Muscle of leg (tissue), 11 donors: ENCODE measurements around the gene ALG2. TPM values are rescaled to one million over a fixed set of nuclear protein-coding genes. Genes with fewer than 3 reads are reported as not detected.
A peak's percentile ranks its signal among the peaks of the same experiment; 100 is the strongest.

Experiments
- DNase-seq: peaks from one replicate; pipeline ENCODE4 v3.0.0; 2013
- H3K27ac ChIP-seq: one replicate; pipeline ENCODE4 v1.5.1; 2013; ENCODE audit warnings: mild to moderate bottlenecking, low read length, control low read depth
- H3K27me3 ChIP-seq: one replicate; pipeline ENCODE4 v1.6.1; 2013; ENCODE audit warnings: low read length; ENCODE audit not compliant: control insufficient read depth, insufficient read depth
- H3K36me3 ChIP-seq: one replicate; pipeline ENCODE4 v1.6.1; 2013; ENCODE audit warnings: low read length; ENCODE audit not compliant: control insufficient read depth, insufficient read depth
- H3K4me1 ChIP-seq: one replicate; pipeline ENCODE4 v1.6.1; 2013; ENCODE audit warnings: low read length; ENCODE audit not compliant: control insufficient read depth, insufficient read depth
- H3K4me3 ChIP-seq: one replicate; pipeline ENCODE4 v1.5.1; 2013; ENCODE audit warnings: low read length, control low read depth
- H3K9me3 ChIP-seq: replicated peaks from 2 replicates; pipeline ENCODE4 v1.6.1; 2013; ENCODE audit warnings: low read depth, low read length; ENCODE audit not compliant: control insufficient read depth
- WGBS: methylation state at CpG from one replicate; pipeline ENCODE4 v1.1.5; 2013; ENCODE audit warnings: missing lambda C conversion rate; ENCODE audit not compliant: insufficient coverage; 5-methylcytosine and 5-hydroxymethylcytosine counted together
- polyA plus RNA-seq, 8 donors: library from polyadenylated mRNA; unstranded; fragments of 120-200 nt; gene quantifications; one replicate each; pipeline versions ENCODE4 v1.2.1 to v1.2.3, GENCODE V29; 2013; ENCODE audit warnings: inconsistent platforms in 1 of 8, low replicate concordance in 1 of 8; ENCODE audit not compliant: insufficient read length in 8 of 8, insufficient read depth in 1 of 8
- total RNA-seq: library from RNA; stranded (reverse); fragments of 120-200 nt; gene quantifications from one replicate; pipeline ENCODE4 v1.2.4, GENCODE V29; 2013

The ALG2 gene
- total and polyA plus RNA-seq, 9 donors: 17.3 to 22.5 (median 19.6) TPM

DNA sequence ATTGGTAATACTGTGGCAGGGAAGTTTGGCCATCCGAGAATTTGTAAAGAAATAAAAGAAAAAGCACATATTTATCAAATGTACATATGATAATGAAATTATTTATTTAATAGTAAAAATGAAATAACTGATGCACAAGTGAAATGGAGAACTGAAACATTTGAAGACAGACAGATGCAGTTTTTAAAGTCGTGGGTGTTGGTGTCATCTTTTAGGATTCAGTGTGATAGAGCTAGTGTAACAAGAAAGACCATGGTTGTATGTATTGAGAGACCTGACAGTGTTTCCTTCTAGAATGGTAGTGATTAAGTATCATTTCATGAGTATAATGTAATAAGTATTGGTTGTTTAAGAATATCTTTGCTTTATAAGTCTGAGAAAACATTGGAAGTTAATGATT is 2.7 kb upstream of the ALG2 start:
- peaks cover 11% of the 10 kb centered on the region for H3K4me1 ChIP-seq

DNA sequence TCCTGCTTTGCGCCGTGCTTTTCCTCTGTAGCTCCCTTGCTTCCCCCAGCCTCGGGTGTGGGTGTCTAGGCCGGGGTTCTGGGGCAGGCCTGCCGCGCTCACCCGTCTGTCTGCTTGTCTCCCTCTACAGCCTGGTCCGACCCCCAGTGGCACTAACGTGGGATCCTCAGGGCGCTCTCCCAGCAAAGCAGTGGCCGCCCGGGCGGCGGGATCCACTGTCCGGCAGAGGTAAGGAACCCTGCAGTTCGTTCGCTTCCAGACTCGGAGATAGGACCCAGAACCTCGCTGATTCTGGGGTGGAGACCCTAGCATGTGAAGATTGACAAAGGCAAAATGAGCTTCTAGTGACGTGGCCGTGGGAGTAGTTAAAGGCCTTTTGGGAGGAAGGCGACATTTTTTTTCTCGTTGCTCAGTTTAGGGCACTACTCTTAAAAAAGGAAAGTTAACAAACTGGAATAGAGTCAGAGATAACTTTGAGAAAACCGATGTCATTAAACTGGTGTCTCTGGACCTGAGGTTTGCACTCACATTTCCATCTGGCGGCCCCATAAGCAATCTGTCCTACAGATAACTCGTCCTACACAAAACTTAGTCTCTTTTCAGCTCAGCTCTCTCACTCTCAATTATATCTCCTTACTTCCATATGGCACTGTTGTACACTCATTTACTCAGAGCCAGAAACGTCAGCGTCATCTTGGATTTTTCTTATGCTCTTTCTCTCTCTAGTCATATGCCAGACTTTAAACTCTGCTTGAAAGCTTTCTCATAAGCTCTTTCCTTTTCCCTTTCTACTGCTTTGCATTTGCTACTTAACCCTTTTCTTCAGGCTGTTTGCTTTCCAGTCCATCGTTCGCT is 901 bp upstream of the ALG2 start:
- H3K4me1 ChIP-seq: peaks cover 11% of the 10 kb centered on the region
- peak overlapping the region; percentile 86 for H3K4me3 ChIP-seq
- no peaks in the 10 kb centered on the region for H3K9me3 ChIP-seq
- H3K27me3 ChIP-seq: no peaks in the 10 kb centered on the region
- H3K27ac ChIP-seq: peak overlapping the region; percentile 99
- peaks cover 37% of the 10 kb centered on the region for H3K36me3 ChIP-seq
- WGBS: 8% methylated on average over 28 of the region's 30 CpGs
- DNase-seq: peak; percentile 16

More for the DNA sequence above, 2.7 kb upstream of the ALG2 start:
- no peaks in the 10 kb centered on the region for H3K27me3 ChIP-seq
- H3K9me3 ChIP-seq: no peaks in the 10 kb centered on the region
- 100% methylated on average over 1 of the region's 2 CpGs for WGBS
- no peak overlapping the region for H3K27ac ChIP-seq
- peaks cover 40% of the 10 kb centered on the region for H3K36me3 ChIP-seq
- no peak for DNase-seq
- no peak overlapping the region for H3K4me3 ChIP-seq

DNA sequence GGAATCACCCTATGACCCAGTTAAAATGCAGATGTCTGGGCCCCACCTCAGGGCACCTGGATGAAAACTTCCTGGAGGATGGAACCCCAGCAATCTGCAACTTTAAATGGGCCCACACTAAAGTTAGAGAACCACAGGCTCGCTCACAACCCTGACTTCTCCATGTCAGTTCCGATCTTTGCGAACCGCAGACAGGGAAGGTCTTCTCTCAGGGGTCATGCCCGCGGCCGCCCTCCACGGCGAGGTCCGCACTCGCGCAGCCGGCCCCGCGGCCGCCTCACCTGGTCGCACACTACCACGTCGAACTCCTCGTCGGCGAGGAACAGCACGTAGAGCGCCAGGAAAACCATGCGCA is 499 bp downstream of the ALG2 start:
- no peak for DNase-seq
- Histone ChIP-seq H3K4me3 (peak overlapping the region; percentile 86), H3K27ac (peak overlapping the region; percentile 99), H3K27me3 (no peaks in the 10 kb centered on the region), H3K36me3 (peaks cover 27% of the 10 kb centered on the region), H3K4me1 (peaks cover 11% of the 10 kb centered on the region), H3K9me3 (no peaks in the 10 kb centered on the region)
- 0% methylated on average over 25 of the region's 25 CpGs for WGBS

DNA sequence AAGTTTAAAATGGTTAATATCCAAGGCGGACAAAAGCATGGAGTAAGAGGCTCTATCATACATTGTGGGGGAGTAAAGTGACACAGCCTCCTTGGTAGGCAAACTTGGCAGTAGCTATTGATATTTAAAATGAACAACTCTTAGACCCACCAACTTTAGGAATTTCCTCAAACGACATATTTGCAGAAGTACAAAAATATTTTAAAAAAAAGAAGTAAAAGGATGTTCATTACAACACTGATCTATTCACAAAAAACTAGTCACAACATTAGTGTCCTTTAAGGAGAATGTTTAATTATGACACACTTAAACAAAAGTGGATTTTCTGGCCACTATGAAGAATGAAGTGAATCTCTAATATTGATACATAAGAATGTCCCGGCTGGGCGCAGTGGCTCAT is 1.7 kb downstream of the ALG2 start:
- H3K4me3 ChIP-seq: no peak overlapping the region
- H3K4me1 ChIP-seq: peaks cover 11% of the 10 kb centered on the region
- H3K36me3 ChIP-seq: peaks cover 29% of the 10 kb centered on the region
- no CpG with 5 or more reads among the region's 4 CpGs for WGBS
- no peaks in the 10 kb centered on the region for H3K27me3 ChIP-seq
- H3K9me3 ChIP-seq: no peaks in the 10 kb centered on the region
- H3K27ac ChIP-seq: no peak overlapping the region
- no peak for DNase-seq

DNA sequence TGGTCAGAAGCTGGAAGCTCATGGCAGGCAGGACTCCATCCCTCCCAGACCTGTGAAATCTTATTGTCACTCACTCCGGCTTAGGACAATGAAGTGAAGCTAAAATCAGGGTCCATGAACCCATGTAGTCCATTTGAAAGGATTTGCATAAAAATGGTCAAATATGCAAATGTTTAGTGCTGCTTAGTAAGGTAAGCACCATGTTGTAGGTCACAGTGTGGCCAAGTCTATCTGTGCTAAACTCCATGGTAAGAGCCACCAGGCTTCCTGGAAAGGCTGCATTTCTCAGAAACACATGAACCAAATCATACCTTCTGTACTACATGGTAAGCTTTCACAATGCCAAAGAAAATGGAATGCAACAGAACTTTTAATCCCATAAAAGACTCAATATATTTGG is 5.7 kb downstream of the ALG2 start:
- Histone ChIP-seq H3K36me3 (peaks cover 23% of the 10 kb centered on the region), H3K27ac (no peak overlapping the region), H3K27me3 (no peaks in the 10 kb centered on the region), H3K4me1 (peaks cover 5% of the 10 kb centered on the region), H3K4me3 (no peak overlapping the region), H3K9me3 (peaks cover 6% of the 10 kb centered on the region)
- no CpG with 5 or more reads among the region's 1 CpG for WGBS
- DNase-seq: no peak

DNA sequence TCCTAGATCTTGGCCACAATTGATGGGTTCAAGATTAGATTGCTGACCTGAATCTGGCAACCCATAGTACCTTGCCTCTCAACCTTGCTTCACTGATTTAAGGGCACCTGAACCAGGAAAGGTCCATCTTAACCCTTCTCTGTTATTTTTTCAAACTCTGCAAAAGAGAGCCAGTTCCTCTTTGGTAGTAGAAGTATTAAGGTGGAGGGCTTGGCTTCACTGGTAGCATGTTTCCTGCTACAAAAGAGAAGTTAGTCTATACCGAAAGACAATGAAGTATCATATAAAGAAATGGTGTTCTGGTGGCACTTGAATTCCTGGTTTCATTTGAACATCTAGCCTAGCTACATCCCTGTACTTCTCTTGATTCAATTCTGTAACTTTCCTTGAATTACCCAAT is 8.5 kb downstream of the ALG2 start:
- WGBS: no CpG with 5 or more reads among the region's 1 CpG
- no peak for DNase-seq
- Histone ChIP-seq H3K27ac (no peak overlapping the region), H3K36me3 (peaks cover 17% of the 10 kb centered on the region), H3K4me1 (no peaks in the 10 kb centered on the region), H3K9me3 (peaks cover 13% of the 10 kb centered on the region), H3K4me3 (no peak overlapping the region), H3K27me3 (no peaks in the 10 kb centered on the region)

DNA sequence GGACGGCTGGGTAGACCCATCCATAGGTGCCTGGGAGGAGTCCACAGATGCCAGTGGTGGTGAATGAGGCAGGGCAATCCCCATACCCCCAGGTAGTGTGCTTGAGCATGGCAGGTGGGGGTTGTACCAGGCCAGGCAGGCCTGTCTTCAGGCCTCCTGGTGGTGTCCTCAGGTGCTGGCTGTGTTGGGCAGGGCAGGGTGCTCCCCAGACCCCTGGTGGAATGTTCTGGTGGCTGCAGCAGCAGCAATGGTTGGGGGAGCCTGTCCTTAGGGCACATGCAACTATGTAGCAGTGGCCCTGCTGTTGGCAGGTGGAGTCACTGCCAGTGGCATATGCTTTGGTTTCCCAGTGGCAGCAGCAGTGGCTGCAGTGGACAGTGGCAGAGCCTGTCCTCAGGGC is 10.0 kb downstream of the ALG2 start:
- DNase-seq: no peak
- peaks cover 13% of the 10 kb centered on the region for H3K36me3 ChIP-seq
- H3K27me3 ChIP-seq: no peaks in the 10 kb centered on the region
- peaks cover 13% of the 10 kb centered on the region for H3K9me3 ChIP-seq
- 86% methylated on average over 1 of the region's 1 CpG for WGBS
- H3K4me1 ChIP-seq: no peaks in the 10 kb centered on the region
- H3K27ac ChIP-seq: no peak overlapping the region
- no peak overlapping the region for H3K4me3 ChIP-seq

DNA sequence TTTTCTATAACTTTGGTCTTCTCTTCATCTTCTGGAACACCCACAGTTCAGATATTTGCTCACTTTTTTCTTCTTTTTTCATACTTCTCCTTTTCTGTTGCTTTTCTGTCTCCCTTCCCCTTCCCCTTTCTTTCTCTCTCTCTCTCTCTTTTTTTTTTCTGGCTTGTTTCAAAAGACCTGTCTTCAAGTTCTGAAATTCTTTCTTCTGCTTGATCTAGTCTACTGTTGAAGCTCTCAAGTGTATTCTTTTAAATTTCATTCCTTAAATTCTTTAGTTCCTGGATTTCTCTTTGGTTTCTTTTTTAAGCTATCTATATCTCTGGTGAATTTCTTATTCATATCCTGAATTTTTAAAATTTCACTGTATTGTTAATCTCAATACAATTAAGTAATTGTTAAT is 11.2 kb downstream of the ALG2 start:
- Histone ChIP-seq H3K4me1 (no peaks in the 10 kb centered on the region), H3K27ac (no peak overlapping the region), H3K9me3 (peaks cover 13% of the 10 kb centered on the region), H3K27me3 (no peaks in the 10 kb centered on the region), H3K36me3 (peaks cover 8% of the 10 kb centered on the region), H3K4me3 (no peak overlapping the region)
- DNase-seq: no peak

DNA sequence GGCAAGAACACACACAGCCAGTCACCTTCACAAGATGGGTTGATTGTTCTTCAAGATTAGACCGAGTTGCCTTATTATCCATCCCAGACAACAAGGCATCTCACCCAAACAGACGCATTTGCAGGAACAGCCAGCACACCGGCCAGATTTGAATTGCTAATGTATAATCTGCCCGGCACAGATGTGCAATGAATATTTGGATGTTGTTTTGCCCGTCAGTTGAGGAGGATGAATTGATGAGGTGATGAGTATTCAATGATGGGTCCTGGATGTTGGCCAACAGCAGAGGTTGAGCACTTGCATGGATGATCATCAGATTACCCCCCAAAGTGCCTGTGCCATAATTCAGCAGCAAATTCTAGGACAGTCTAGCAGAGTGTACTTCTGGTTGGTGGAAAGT is 20.1 kb downstream of the ALG2 start:
- no peaks in the 10 kb centered on the region for H3K4me1 ChIP-seq
- no peak overlapping the region for H3K27ac ChIP-seq
- H3K36me3 ChIP-seq: no peaks in the 10 kb centered on the region
- H3K9me3 ChIP-seq: no peaks in the 10 kb centered on the region
- H3K4me3 ChIP-seq: no peak overlapping the region
- DNase-seq: no peak
- 50% methylated on average over 3 of the region's 5 CpGs for WGBS
- H3K27me3 ChIP-seq: no peaks in the 10 kb centered on the region

DNA sequence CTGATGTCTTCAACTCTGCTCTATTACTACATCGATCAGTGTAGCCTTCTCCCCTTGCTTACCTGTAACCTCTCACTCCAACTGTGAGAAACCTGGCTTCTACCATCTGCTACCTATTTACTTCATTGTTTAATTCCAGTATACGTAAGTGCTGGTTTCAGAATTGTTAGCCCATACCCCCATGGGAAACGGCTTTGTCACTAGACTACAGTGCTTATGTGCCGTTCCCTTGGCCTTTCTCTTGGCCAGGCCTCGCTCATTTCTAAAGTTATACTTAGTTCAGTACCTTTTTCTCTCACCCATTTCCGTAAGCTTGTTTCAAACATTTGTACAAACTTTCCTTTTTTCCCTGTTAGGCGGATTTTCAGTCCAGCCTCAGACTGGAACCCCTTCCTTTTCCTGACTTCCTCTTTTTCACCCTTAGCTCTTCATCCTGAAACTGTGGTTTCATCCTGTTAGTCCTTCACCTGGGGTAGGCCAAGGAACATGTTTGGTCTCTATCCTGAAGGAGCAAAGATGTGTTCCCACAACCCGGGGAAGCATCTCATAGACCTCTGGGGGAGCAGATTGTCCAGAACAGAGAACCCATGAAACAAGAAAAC is 21.7 kb downstream of the ALG2 start:
- H3K9me3 ChIP-seq: no peaks in the 10 kb centered on the region
- no peak overlapping the region for H3K4me3 ChIP-seq
- no peak for DNase-seq
- 78% methylated on average over 7 of the region's 8 CpGs for WGBS
- no peaks in the 10 kb centered on the region for H3K4me1 ChIP-seq
- no peaks in the 10 kb centered on the region for H3K36me3 ChIP-seq
- no peak overlapping the region for H3K27ac ChIP-seq
- H3K27me3 ChIP-seq: no peaks in the 10 kb centered on the region
